DND-41 (cell line): ENCODE measurements around the gene BAIAP2L2.
A peak's percentile ranks its signal among the peaks of the same experiment; 100 is the strongest.

Experiments used
- CTCF ChIP-seq: IDR thresholded peaks from 2 replicates; pipeline ENCODE4 v1.5.1; 2012; ENCODE audit warnings: borderline replicate concordance, low read length, moderate library complexity, mild to moderate bottlenecking; ENCODE audit not compliant: poor library complexity, severe bottlenecking; ENCODE audit errors: extremely low read depth
- EZH2 ChIP-seq: IDR thresholded peaks from 3 replicates; pipeline ENCODE4 v1.6.1; 2012; ENCODE audit warnings: borderline replicate concordance, low read depth, mild to moderate bottlenecking, moderate library complexity, low read length, inconsistent platforms; ENCODE audit not compliant: severe bottlenecking

GRCh38 chr22:38069372-38070249 lies 40.9 kb downstream of the BAIAP2L2 start:
- TF ChIP-seq CTCF (peak; percentile 53), EZH2 (no peak)
